ENCODE results near the gene ZNF841. TPM values are rescaled to one million over a fixed set of nuclear protein-coding genes. Genes with fewer than 3 reads are reported as not detected.

ZNF841 gene
- total RNA-seq, 1 experiment from 2014 or later, result 23.3 TPM

GRCh38 chr19:52069653-52070052, 25.9 kb downstream of the ZNF841 start:
- Mint-ChIP-seq H3K27ac (no peak overlapping the region), H3K9me3 (peaks cover 82 to 89% of the 10 kb centered on the region in 2 experiments), H3K4me1 (no peaks in the 10 kb centered on the region), H3K27me3 (ENCODE audit: low read depth) (no peaks in the 10 kb centered on the region; the same call in 1 of the 2 replicates), H3K4me3 (no peak overlapping the region), H3K36me3 (ENCODE audit: insufficient read depth in 1 of 3, low read depth in 3 of 3) (peaks cover 80 to 98% (median 96%) of the 10 kb centered on the region in 3 experiments)
- Histone ChIP-seq H2AK5ac (ENCODE audit: insufficient read length, low read length) (no peak overlapping the region), H2BK5ac (ENCODE audit: insufficient read length, low read length) (no peak overlapping the region), H3K4me1 (ENCODE audit: insufficient read depth, low read length) (no peaks in the 10 kb centered on the region), H2BK120ac (ENCODE audit: low read depth, low read length, poor library complexity, severe bottlenecking) (no peak overlapping the region), H3K79me1 (ENCODE audit: insufficient read depth, low read depth, low read length, poor library complexity, severe bottlenecking) (no peaks in the 10 kb centered on the region), H3K23ac (ENCODE audit: insufficient read length, low read depth, low read length) (no peak overlapping the region), H3K79me2 (ENCODE audit: insufficient read depth, low read length) (no peaks in the 10 kb centered on the region), H2BK20ac (ENCODE audit: low read depth, low read length, poor library complexity, severe bottlenecking) (no peak overlapping the region), H3K4me2 (ENCODE audit: insufficient read depth, insufficient read length, low read length) (no peak overlapping the region), H2BK12ac (ENCODE audit: insufficient read length, low read depth, low read length) (no peak overlapping the region), H2BK15ac (ENCODE audit: low read depth, low read length) (no peak overlapping the region), H3K14ac (ENCODE audit: insufficient read depth, low read length) (no peak overlapping the region), H3K9me3 (ENCODE audit: control insufficient read depth, low read depth, low read length) (peaks cover 60% of the 10 kb centered on the region), H4K5ac (ENCODE audit: insufficient read length, low read depth, low read length) (no peak overlapping the region), H3K9ac (ENCODE audit: extremely low read depth, insufficient read length, low read length) (no peak overlapping the region), H3K27me3 (ENCODE audit: insufficient read depth, low read length) (no peaks in the 10 kb centered on the region), H3K23me2 (ENCODE audit: insufficient read length, low read depth, low read length, poor library complexity, severe bottlenecking) (no peaks in the 10 kb centered on the region), H4K20me1 (ENCODE audit: control insufficient read depth, insufficient read depth, insufficient read length) (no peaks in the 10 kb centered on the region), H4K8ac (replicated peaks; ENCODE audit: insufficient read length, low read depth, low read length) (no peak overlapping the region), H3K4ac (ENCODE audit: low read depth, low read length) (no peak overlapping the region), H3K27ac (ENCODE audit: insufficient read length, low read depth, low read length) (no peak overlapping the region), H3T11ph (ENCODE audit: low read length) (no peak overlapping the region), H4K91ac (ENCODE audit: insufficient read length, low read depth, low read length) (no peak overlapping the region), H2AFZ (ENCODE audit: low read length) (no peak overlapping the region), H3K18ac (ENCODE audit: insufficient read length, low read depth, low read length) (no peak overlapping the region), H3K56ac (ENCODE audit: insufficient read length, low read depth, low read length) (no peak overlapping the region)
- WGBS (ENCODE audit: extremely low coverage, insufficient read length, low lambda C conversion rate), result no CpG with 5 or more reads among the region's 2 CpGs
- no peak for TF ChIP-seq CTCF (conservative IDR thresholded peaks at IDR 0.05)
- no peak for DNase-seq

Data from H9 (cell line).